Measurements from ENCODE around the gene LAGE3.

The LAGE3 gene

GRCh38 chrX:154452823-154453222 is 26.3 kb downstream of the LAGE3 start:
- no peak for DNase-seq

DNA sequence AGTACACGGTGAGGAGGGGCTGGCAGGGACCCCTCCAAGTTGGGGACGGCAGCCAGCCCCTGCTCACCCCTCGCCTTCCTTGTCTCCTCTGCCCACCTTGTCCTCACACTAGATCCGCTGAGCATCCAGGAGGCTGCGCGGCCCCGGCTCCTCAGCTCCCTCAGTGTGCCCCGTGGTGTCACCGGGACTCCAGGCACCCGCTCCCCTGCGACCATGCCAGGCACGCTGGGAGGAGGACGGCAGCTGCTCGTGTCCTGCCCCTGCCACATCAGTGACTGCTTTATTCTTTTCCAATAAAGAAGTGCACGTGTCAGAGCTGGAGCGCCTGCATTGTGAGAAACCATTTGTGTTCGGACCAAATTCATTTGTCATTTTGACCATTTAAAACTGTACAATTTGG is 28.8 kb downstream of the LAGE3 start:
- no peak for DNase-seq

DNA sequence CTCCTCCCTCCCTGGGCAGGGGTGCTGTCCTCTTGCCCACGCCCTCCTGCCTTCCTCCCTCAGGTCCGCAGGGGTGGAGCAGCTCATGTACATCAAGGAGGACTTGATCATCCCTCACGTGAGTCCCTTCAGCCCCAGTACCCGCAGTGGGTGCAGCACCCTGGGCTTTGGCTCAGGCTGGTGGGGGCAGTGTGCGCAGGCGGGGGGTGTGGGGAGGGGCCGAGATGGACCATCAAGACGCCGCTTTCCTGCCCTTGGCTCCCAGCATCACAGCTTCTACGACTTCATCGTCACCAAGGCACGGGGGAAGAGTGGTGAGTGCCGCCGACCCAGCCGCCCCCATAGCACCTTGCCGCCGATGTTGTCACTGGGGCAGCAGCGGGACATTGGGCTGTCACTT is 29.5 kb downstream of the LAGE3 start:
- DNase-seq, result no peak

- DNase-seq, result no peak
Observed at GRCh38 chrX:154448484-154448883, 30.6 kb downstream of the LAGE3 start.

GRCh38 chrX:154446430-154446829 is 32.7 kb downstream of the LAGE3 start:
- no peak for DNase-seq

GRCh38 chrX:154445776-154446175 is 33.3 kb downstream of the LAGE3 start:
- DNase-seq, result no peak

DNA sequence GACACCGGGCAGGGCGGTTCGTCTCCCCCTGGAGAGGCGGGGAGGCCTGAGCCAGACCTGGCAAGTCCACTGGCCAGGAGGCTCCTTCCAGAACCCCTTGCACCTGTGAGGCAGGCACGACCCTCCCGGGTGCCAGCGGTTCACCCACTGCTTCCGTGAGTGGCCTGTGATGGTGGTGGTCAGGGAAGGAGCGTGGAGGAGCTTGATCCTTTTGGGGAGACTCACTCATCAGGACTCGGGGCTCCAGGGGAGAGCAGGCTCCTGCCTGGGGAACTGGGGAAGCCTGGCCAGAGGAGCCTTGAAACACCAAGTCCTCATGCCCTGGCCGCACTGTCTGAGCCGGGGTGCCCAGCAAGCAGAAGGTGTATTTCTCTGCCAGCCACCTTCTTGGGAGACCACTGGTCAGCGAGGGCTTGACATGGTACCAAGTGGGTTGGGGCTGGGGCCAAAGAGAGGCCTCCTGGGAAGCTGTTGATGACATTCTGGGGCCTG is 34.3 kb downstream of the LAGE3 start:
- DNase-seq, result no peak

GRCh38 chrX:154443992-154444754 is 34.9 kb downstream of the LAGE3 start, which contains the start of gene FAM50A:
Gene FAM50A (plus strand): TSS chrX:154444141. CDS start chrX:154444236, 95 bp downstream.
- DNase-seq, result peak; percentile 90

GRCh38 chrX:154443479-154443910 is 35.6 kb downstream of the LAGE3 start:
- DNase-seq, result no peak

DNA sequence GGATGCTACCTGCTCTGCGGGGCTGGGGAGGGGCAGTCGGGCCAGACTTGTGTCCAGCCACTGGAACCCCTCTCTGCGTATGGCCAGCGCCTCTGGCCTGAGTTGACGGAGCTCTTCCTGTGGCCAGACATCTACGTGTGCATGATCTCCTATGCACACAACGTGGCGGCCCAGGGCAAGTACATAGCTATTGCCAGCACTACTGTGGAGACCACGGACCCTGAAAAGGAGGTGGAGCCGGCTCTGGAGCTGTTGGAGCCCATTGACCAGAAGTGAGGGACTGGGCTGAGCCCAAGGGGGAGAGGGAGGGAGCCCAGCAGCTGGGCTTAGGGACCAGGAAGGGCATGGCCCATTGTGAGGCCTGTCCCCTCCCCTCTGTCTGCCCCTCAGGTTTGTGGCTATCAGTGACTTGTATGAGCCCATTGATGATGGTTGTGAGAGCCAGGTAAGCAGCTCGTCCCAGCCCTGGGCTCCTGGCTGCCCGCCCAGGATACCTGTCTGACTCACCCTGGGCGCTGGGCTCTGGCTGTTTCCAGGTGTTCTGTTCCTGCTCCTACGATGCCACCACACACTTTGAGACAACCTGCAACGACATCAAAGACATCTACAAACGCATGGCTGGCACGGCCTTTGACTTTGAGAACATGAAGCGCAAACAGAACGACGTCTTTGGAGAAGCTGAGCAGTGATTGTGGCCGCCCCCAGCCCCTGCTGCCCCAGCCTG is 36.9 kb downstream of the LAGE3 start:
- DNase-seq, result no peak

- DNase-seq, result no peak
Observed at GRCh38 chrX:154441564-154441963, 37.5 kb downstream of the LAGE3 start.

GRCh38 chrX:154440623-154441357 is 38.3 kb downstream of the LAGE3 start:
- DNase-seq, result no peak

GRCh38 chrX:154439841-154440240 is 39.2 kb downstream of the LAGE3 start:
- DNase-seq, result no peak

DNA sequence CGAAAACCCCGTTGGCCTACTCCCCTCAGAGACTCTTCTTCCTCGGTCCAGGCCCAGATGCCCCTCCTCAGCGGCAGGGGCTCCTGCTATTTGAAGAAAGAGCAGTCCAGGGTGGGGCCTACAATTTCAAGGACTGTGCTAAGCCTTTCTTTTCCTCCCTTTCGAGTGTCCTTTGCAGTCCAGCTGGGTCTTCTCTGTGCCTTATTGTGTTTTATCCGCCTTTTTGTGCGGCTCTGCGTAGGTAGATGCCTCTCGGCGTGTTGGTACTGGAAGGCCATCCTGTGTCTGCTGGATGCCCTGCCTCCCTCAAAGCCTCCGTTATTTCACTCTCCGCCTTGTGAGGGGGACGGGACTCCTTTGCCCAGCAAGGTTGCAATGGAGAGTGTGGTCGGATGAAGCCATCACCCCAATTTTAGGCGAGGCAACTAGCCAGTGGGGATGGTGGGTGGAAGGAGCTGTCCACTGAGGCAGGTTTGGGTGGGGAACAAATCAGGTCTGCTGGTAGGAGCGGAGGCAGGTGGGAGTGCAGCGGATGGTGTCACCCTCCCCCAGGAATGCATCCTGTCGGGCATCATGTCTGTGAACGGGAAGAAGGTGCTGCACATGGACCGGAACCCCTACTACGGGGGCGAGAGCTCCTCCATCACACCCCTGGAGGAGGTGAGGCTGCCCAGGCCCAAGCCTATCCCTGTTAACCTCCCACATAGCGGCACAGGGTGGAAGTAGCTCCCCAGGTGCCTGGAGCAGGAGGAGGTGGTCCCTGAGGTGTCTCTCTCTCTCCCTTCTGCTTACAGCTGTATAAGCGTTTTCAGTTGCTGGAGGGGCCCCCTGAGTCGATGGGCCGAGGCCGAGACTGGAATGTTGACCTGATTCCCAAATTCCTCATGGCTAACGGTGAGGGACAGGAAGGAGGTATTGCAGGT is 40.8 kb downstream of the LAGE3 start:
- no peak for DNase-seq

DNA sequence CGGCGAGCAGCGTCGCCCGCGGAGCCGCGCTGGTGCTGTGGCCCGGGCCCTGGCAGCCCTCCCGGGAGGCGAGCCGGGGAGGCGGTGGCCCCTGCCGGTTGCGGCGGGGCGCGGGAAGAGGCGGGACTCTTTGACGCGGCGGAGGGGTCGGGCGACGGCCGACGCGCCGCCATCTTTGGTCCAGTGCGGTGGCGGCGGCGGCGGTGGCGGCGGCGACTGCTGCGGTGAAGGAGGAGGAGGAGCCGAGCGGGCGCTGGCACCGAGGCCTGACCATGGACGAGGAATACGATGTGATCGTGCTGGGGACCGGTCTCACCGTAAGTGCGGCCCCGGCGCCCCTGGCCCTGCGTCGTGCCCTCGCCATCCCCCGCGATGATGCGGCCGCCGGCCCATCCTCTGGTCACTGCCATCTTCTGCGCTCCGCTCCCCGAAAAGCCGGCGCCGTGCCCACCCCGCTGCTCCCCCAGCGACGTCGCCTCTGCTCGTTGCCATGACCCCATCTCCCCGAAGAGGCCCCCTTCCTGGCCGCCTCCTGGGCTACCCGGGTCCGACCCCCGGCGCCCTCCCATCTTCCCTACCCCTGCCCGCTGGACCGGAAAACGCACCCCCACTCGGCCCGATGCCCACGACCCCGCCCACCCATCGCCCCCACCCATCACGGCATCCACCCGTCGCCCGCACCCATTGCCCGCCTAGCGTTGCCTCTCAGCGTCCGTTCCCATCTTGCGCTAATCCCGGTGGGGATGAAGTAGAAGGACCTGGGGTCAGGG is 41.9 kb downstream of the LAGE3 start, which contains the start of gene GDI1:
GDI1 (plus strand) TSS at position 172 of the 770 bp plus-strand sequence; CDS start at position 273, 101 bp downstream.
- peak; percentile 84 for DNase-seq

DNA sequence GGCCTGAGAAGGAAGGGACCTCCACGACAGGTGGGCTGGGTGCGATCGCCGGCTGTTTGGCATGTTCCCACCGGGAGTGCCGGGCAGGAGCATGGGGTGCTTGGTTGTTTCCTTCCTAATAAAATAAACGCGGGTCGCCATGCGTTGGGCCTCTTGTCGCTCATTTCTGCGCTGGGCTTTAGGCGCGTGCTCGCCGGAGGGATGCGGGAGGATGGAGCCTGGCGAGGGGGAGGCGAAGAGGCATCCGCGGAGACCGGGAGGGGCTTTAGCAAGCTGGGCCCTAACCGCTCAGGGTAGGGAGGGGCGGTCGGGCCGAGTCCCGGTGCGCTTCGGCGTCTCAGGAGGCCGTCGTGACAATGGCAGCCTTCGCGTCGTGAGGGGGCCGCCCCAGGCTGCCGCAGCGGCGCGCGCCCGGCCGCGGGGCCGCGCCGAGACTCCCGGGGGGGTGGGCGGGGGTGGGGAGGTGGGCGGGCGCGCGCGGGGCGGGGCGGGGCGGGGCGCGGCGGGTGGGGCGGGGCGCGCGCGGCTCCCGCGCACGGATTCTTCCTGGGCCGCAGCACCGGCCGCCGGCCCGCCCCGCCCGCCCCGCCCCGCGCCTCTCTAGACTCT is 42.6 kb downstream of the LAGE3 start:
- peak; percentile 84 for DNase-seq

DNA sequence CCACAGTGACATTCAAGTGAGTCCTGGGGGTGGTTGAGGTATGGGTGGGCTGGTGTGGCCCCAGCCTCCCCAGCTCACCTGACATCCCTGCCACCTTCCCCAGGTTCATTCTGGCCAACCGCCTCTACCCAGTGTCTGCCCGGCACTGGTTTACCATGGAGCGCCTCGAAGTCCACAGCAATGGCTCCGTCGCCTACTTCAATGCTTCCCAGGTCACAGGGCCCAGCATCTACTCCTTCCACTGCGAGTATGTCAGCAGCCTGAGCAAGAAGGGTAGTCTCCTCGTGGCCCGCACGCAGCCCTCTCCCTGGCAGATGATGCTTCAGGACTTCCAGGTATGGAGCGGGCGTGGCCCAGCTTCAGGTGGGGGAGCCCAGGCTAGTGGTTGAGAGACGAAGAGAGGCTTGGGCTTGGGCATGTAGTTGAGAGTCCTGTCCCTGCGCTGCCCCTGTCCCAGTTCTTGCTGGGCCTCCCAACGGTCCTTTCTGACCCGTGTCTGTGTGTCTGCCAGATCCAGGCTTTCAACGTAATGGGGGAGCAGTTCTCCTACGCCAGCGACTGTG is 43.8 kb downstream of the LAGE3 start:
- DNase-seq, result no peak

DNA sequence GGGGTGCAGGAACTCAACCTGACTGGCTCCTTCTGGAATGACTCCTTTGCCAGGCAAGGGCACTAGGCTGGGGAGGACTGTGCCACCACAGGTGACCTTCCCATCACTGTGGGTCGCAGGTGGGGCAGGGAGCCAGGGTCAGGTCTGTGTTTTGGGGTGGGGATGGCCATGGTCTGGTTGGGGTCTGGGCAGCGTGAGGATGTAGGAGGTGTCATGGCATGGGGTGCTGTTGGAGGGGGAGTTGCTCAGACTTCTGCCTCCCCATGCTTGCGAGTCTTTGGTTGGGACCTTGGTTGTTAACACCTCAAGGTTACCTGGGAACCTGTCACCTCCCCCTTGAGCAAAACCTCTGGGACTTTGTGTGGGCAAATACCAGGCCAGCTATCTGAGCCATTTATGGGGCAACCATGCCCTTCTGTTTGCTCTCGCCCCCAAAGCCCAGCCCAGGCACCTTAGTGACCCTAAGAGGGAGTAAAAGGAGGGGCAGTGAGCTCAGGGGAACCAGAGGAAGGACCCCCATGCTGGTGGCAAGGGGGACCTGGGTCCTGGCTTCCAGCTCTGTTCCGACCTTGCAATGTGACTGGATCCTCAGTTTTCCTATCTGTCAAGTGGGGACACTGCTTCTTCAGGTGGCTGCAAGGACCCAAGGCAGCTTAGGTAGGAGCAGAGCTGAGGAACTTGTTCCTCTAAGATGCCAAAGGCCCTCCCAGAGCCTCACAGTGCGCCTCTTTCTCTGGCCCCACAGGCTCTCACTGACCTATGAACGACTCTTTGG is 44.5 kb downstream of the LAGE3 start:
- DNase-seq, result no peak

- no peak for DNase-seq
Observed at GRCh38 chrX:154433605-154434004, 45.5 kb downstream of the LAGE3 start.

- no peak for DNase-seq
Observed at GRCh38 chrX:154432210-154432609, 46.9 kb downstream of the LAGE3 start.
